Right kidney (tissue), 1 donor: Measurements from ENCODE around the gene FIGLA.
A peak's percentile ranks its signal among the peaks of the same experiment; 100 is the strongest.
"Not testable (repeated sequence)": the region's sequence is repeated elsewhere in the genome, so short reads cannot be mapped to it uniquely, and the experiment has no call there.

Experiments used
- DNase-seq: peaks from one replicate; pipeline ENCODE4 v3.0.0-alpha.2; 2016

FIGLA gene

DNA sequence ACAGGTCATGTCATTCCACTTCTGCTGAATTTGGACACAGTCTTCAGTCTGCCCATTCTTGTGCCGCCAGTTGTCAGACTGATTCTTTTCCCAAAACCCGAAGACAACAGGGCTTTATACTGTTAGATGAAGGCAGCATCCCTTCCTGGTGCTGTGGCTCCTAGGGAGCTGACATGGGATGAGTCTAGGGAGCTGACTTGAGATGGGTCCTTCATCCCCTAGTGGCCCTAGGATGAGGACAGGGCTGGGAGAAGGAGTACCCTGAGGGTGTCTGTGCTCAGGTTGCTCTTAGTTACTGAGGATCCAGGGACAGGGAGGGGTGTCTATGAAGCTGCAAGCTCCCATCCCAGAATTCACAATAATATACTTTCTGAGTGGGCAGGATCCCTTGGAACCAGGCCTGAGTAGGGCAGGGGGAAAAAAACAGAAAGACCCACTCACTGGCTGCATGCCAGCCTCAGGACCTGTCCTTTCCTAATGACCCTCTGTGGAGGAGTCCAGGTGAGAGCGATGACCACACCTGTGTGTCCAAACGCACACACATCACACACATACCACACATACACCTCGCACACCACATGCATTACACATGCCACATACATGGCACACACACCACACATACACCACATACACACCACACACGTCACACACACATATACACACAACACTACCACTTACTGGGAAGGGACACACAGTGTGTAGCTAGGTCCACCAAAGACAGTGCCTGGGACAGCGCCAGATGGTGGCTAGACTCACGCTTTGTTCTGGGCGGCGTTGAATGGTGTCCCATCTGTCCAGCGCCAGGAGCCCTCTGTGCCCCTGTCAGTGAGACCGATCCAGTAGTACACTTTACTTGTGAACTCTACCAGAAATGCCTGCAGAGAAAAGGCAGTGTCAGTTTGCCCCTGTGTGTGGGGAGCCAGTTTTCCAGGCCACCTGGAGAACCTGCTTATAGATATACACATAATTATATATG is 18.8 kb upstream of the FIGLA start:
- no peak for DNase-seq

GRCh38 chr2:70807828-70808118 is 17.3 kb upstream of the FIGLA start:
- DNase-seq = no peak

DNA sequence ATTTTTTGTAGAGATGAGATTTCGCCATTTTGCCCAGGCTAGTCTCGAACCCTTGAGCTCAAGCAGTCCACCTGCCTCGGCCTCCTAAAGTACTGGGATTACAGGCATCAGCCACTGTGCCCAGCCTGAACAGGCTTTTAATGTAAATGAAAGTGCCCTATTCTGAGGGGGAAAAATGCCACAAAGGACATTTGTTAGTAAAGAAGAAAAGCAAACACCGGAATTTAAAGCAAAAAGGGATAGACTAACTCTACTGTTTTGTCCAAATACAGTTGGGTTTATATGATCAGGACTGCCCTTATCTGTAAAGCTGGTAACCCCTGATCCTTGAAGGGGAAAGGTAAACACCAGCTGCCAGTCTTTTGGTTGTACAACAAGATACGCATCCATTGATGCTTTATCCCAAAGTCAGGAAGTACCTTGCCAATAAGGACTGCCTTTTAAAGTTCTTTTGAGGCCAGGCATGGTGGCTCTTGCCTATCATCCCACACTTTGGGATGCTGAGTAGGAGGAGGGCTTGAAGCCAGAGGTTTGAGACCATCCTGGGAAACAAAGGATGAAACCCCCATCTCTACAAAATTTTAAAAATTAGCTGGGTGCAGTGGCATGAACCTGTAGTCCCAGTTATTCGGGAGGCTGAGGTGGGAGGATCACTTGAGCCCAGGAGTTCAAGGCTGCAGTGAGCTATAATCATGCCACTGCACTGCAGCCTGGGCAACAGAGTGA is 16.8 kb upstream of the FIGLA start:
- DNase-seq = no peak

- no peak for DNase-seq
Measured at GRCh38 chr2:70806620-70807019, 16.2 kb upstream of the FIGLA start.

DNA sequence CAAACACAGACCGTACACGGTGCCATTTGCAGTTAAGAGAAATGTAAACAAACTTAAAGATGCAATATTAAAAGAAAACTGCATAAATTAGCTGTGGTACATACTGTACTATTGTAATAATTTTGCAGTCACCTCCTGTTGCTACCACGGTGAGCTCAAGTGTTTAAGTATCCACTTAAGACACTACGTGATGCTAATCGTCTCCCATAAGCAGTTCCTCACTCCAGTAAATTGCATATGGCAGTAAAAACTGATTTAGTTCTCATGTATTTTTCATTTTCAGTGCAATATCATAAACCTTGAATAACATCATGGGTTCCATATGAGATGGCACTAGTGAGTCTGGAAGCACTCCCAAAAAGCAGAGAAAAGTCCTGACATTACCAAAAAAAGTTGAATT is 15.6 kb upstream of the FIGLA start:
- no peak for DNase-seq

DNA sequence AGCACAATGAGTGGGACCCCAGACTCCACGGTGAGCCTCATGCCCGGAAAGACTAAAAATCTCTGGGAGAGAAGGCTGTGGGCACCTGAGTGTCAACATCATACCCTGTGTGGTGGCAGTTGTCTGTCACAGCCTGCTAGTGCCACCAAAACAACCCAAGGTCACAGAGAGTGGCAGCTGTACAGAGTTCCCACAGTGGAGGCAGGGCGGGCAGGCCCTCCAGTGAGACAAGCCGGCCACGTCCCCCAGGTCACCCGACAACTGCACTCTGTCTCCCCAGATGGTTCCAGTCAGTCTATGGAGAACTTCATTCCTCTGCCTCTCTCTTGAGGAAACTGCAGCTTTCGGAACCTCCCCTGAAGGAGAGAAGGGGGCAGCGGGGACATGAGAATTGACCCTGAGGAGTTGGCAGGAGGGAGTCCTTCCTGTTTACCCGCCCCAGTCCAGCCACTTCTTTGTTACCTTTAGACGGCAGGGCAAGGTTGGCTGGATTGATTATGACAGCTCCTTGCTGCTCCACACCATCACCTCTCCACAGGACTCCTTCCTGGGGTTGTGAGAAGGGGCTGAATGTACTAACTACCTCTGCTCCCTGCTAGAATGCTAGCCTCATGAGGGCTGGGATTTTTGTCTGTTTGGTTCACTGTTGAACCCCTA is 11.3 kb upstream of the FIGLA start:
- no peak for DNase-seq

DNA sequence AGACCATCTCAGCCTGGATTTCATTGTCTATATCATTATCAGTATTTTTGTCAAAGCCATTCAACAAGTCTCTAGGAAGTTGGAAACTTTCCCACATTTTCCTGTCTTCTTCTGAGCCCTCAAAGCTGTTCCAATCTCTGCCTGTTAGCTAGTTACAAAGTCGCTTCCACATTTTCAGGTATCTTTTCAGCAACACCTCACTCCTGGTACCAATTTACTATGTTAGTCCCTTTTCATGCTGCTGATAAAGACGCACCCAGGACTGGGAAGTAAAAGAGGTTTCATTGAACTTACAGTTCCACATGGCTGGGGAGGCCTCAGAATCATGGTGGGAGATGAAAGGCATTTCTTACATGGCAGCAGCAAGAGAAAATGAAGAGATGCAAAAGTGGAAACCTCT is 9.3 kb upstream of the FIGLA start:
- DNase-seq = no peak

DNA sequence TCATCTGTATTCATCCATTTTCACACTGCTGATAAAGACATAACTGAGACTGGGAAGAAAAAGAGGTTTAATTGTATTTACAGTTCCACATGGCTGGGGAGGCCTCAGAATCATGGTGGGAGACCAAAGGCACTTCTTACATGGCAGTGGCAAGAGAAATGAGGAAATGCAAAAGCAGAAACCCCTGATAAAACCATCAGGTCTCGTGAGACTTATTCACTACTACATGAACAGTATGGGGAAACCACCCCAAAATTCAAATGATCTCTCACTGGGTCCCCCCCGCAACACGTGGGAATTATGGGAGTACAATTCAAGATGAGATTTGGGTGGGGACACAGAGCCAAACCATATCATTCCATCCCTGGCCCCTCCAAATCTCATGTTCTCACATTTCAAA is 7.6 kb upstream of the FIGLA start:
- not testable (repeated sequence) for DNase-seq

DNA sequence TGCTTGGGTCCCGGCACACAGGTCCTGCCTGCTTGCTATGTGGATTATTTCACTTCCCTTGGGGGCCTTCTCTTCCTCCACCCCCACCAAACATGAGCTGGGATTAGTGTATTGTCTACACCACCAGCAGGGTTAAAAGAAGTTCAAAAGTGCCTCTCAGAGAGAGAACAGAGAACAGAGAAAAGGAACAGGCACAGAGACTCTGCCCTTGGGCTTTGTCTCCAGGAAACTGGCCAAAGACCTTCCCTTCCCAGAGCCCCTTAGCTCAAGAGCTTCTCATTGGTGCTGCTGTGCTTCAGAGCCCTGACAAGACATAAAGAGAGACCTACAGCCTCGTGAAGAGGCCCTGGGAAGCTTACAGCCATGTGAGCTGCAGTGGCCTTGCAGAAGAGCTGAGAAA is 7.1 kb upstream of the FIGLA start:
- no peak for DNase-seq

- no peak for DNase-seq
Measured at GRCh38 chr2:70796262-70796661, 5.8 kb upstream of the FIGLA start.

DNA sequence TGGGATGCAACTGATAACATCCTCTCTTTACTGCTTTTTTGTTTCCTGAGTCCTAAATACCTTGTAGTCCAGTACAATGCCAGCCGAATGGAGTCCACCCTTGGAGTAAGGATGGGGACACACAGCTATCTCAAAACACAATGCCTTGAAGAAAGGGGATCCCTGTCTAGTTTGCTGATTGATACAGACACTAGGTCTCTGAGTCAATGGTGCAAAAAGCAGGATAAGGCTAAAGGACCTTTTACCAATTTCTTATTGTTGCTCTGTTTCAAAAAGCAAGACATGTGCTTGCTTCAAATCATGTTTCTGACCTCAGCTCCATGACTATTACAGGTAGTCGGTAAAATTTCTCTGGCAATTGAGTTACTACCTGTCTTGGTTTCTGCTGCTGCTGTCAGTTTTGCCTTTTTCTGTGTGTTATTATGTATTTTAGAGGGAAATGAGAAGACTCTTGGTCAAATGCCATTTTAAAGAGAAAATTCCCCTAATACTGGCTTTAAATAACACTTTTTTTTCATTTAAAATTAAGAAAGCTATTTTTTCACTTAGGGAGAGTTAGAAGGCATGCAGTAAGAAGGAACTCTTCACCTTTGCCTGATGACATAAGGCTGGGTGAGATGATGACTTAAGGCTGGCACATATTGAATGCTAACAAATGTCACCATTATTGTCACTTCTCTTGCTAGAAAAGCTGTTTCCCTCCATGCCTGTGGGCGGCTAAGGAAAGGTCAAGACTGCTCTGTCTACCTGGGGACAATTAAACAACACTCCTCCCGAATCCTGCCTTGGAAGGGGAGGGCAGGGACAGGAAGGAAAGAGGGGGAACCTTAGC is 4.9 kb upstream of the FIGLA start:
- no peak for DNase-seq

DNA sequence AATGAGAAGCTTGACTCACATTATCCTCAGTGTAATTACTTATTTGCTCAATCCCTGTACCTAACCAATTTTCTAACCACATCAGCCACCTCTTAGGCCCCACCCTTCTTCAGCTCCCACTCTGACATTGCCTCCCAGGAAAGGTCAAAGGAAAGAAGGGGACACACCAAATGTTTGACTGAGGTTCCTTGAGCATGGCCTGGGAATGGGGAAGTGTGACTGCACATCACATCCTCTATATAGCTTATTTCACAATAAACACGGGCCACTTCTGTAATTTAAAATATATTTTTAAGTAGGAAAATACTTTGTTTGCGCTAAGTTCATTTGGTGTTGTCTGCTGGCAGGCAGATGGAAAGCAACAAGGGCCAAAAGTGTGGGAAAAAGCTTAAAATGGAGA is 3.0 kb upstream of the FIGLA start:
- DNase-seq = no peak

DNA sequence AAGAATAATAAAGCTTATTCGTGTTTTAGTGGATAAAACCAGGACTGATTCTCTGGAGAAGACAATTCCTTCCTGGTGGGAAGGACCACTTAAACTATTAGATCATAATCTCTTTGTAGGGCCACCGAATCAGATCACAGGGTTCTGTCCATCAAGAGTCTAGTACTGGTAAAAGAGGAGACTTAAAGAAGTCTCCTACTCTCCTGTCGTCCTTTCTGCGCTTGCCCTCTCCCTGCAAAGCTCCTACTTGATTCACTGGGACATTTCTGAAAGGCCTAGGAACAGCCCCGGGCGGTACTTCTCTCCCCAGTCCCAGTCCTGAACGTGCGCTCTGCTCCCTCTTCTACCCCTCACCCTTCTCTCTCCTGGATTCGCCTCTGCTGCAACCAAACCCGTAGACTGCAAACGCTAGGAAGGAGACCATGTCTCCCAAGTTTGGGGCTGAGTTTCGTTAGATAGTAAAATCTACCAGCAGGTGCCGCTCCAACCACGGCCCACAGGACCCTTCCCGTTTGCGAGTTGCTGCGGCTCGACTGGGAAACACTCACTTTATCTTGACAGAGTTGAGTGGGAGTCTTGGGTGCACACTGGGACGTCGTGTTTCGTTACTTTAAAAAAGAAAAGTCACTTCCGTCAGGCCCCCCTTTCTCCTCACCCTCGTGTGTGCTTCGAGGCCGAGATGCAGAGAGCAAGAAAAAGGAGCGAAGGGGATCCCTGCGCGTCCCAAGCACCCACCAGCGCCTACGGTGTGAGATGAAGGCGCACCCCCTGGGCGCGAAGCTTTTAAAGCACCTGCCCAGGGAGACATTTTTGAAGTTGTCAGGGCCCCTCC is 923 bp downstream of the FIGLA start:
- DNase-seq = peak; percentile 74

DNA sequence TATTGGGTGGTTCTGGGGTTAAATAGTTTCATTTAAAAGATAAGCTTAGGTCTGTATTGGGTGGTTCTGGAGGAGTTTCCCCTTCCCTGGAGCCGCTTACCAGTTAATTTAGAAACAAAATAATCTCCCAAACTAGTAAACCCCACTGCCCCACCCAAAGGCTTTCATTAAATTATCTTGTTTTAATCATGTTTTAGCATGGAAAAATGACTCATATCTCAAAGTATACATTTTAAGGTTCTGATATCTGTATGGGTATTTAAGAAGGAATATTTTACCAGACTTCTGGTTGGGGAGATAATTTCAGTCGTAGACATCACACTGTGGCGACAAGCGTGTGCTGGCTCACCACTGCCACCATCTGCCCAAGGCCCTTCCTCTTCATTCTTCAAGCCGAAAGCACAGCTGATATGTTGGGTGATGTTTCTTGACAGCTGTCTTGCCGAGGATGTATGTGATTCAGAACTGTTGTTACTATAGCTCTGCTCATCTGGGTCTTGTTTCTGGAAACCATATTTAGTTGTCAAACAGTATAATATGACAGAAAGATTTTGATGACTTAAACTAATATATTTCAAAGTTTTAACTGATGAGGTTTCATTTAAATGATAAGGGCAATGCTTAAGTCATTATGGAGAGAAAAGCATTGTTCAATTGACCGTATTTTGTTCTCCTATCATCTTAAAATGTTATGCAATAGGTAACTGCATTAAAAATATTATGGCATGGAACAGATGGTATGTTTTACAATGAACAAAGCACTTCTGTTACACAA is 5.1 kb downstream of the FIGLA start:
- DNase-seq = no peak

DNA sequence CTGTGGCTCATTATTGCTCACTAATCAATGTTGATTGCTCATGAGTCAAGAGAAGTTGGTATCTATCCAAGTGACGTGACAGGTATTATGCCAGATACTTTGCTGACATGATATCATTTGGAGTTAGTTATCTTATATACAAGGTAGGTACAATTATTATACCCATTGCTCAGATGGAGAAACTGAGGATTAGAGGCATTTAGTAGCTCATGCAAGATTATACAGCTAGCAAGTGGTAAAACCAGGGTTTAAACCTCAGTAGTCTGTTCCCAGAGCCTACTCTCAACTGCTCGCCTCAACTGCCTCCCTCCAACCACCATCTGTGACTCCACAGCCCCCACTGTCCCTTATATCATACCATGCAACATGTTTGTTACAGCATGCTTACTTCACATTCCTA is 6.1 kb downstream of the FIGLA start:
- DNase-seq = no peak

- DNase-seq = no peak
Measured at GRCh38 chr2:70779911-70780545, 10.4 kb downstream of the FIGLA start.

- DNase-seq = no peak
Measured at GRCh38 chr2:70779491-70779890, 11.0 kb downstream of the FIGLA start.

DNA sequence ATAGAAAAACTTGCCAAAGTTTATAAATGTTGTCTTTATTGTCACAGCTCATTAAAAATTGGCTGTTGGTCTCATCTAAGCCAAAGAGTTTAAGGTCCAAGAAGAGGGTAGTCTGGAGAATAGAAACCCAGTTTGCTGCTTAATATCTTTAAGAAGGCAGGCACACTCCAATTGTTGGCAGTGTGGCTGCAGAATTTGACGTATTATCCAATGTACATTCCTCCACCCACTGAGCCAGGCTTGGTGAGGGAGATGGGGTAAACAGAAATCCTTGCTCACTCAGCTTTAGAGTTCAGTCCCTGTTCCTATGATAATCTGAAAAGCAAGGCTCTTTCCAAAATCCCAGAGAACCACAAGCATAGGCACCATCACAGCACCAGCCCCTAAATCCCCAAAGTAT is 11.8 kb downstream of the FIGLA start:
- DNase-seq = no peak

DNA sequence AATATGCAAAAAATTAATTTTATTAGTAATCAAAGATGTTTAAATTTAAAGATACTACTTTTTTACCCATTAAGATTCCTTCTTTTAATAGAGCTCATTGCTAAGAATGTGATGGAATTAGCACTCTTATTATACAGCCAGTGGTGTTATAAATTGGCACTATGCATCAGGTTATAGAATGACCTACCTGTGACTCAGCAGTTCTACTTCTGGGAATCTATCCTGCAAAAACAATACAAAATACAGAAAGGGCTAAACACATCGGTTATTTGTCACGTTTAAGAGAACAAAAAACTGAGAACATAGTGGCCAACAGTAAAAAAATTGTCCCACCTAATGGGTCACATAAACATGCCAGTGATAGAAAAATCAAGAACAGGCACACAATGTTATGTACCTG is 13.0 kb downstream of the FIGLA start:
- DNase-seq = no peak

GRCh38 chr2:70776266-70776665 is 14.2 kb downstream of the FIGLA start:
- no peak for DNase-seq
